Measurements from ENCODE around the gene ZCCHC4.

DNA sequence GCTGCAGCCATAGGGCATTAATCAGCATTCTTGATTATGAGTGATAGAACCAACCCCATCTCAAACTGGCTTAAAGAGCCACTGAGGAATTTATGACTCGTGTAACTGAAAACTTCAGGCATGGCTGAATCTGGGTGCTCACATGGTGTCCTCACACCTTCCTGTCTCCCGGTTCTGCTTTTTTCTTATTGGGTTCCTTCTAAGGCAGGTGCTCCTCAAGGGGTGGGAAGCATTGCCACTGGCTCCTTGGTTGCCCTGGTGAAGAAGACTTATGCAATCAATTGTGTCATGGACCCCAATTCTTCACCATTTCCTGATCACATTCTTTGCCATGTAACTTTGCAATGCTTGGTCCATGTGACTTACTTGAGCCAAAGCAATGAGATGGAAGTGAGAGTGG is 4.3 kb upstream of the ZCCHC4 start:
- TF ChIP-seq, protein P1, sequence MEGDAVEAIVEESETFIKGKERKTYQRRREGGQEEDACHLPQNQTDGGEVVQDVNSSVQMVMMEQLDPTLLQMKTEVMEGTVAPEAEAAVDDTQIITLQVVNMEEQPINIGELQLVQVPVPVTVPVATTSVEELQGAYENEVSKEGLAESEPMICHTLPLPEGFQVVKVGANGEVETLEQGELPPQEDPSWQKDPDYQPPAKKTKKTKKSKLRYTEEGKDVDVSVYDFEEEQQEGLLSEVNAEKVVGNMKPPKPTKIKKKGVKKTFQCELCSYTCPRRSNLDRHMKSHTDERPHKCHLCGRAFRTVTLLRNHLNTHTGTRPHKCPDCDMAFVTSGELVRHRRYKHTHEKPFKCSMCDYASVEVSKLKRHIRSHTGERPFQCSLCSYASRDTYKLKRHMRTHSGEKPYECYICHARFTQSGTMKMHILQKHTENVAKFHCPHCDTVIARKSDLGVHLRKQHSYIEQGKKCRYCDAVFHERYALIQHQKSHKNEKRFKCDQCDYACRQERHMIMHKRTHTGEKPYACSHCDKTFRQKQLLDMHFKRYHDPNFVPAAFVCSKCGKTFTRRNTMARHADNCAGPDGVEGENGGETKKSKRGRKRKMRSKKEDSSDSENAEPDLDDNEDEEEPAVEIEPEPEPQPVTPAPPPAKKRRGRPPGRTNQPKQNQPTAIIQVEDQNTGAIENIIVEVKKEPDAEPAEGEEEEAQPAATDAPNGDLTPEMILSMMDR (conservative IDR thresholded peaks at IDR 0.05; ENCODE audit: low read depth, low read length) = no peak
- TF ChIP-seq EZH2 (IDR thresholded peaks at IDR 0.05; ENCODE audit: borderline replicate concordance, low read depth, low read length, poor library complexity, severe bottlenecking) = no peak

All from A673 (cell line).